ENCODE measurements around the gene NOXRED1.

DNA sequence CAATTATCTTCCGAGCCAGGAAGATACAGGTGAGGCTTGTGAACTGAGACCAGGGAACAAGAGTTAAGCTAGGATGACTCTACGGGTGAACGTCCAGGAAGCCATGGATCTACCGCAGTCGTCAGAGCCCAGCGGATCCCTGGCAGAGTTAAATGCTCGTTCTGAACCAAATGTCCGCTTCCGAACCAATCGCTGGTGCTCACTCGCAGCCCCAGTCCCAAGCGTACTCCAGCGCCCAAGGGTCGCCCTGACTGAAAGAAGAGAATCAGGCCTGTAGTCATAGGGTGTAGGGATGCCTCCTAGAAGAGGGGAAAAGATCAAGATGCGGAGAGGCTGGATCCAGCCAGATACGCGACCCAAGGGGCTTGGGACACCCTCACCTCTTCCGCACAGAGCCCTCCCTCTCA is 33.8 kb upstream of the NOXRED1 start:
- TF ChIP-seq, protein P1, sequence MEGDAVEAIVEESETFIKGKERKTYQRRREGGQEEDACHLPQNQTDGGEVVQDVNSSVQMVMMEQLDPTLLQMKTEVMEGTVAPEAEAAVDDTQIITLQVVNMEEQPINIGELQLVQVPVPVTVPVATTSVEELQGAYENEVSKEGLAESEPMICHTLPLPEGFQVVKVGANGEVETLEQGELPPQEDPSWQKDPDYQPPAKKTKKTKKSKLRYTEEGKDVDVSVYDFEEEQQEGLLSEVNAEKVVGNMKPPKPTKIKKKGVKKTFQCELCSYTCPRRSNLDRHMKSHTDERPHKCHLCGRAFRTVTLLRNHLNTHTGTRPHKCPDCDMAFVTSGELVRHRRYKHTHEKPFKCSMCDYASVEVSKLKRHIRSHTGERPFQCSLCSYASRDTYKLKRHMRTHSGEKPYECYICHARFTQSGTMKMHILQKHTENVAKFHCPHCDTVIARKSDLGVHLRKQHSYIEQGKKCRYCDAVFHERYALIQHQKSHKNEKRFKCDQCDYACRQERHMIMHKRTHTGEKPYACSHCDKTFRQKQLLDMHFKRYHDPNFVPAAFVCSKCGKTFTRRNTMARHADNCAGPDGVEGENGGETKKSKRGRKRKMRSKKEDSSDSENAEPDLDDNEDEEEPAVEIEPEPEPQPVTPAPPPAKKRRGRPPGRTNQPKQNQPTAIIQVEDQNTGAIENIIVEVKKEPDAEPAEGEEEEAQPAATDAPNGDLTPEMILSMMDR (conservative IDR thresholded peaks at IDR 0.05; ENCODE audit: low read depth, low read length): no peak
- no peak for TF ChIP-seq EZH2 (IDR thresholded peaks at IDR 0.05; ENCODE audit: borderline replicate concordance, low read depth, low read length, poor library complexity, severe bottlenecking)

All from A673 (cell line).